Caco-2 (cell line): ENCODE data around the gene RELB. TPM values are rescaled to one million over a fixed set of nuclear protein-coding genes. Genes with fewer than 3 reads are reported as not detected.

Source experiments
- BruUV-seq: library from RNA; stranded (reverse); fragments of 400-500 nt; replicated peaks from 2 replicates; lab custom pipeline; 2021; lab: Mats Ljungman, UMichigan
- CTCF ChIA-PET: fragments of 300-600 bp; sonication (Branson Sonifier 250); formaldehyde crosslinking; loops from one replicate; lab custom pipeline; 2022; ENCODE audit warnings: antibody characterized with exemption; lab: Charles Lee
- POLR2A ChIA-PET: fragments of 300-600 bp; sonication (Branson Sonifier 250); formaldehyde crosslinking; loops from one replicate; lab custom pipeline; 2022; ENCODE audit warnings: antibody characterized with exemption; lab: Charles Lee
- DNase-seq, 2 experiments: peaks; one replicate each; pipeline versions ENCODE4 v3.0.0 to v3.0.0-alpha.2; 2020 to 2022
- H3K27me3 ChIP-seq: replicated peaks from 2 replicates; pipeline ENCODE4 v1.6.0; 2011; ENCODE audit warnings: low read length; ENCODE audit not compliant: control insufficient read depth, insufficient read depth
- H3K36me3 ChIP-seq: 2 replicates; pipeline ENCODE4 v1.5.1; 2011; ENCODE audit warnings: low read length; ENCODE audit not compliant: control insufficient read depth, insufficient read depth
- H3K4me1 ChIP-seq: fragments of 250-450 bp; sonication (Bioruptor Pico); 2 replicates; pipeline ENCODE4 v1.5.1; 2020; ENCODE audit warnings: mild to moderate bottlenecking
- H3K4me3 ChIP-seq: 2 replicates; pipeline ENCODE4 v1.5.1; 2011; ENCODE audit warnings: low read depth, mild to moderate bottlenecking, control low read depth, low read length
- H3K9me3 ChIP-seq: fragments of 250-450 bp; sonication (Bioruptor Pico); 2 replicates; pipeline ENCODE4 v1.5.1; 2020; ENCODE audit warnings: mild to moderate bottlenecking, moderate library complexity
- H3K27ac Mint-ChIP-seq: one replicate; pipeline ENCODE4 v1.8.0; 2022; ENCODE audit warnings: mixed read lengths; ENCODE audit not compliant: unreplicated experiment
- H3K27me3 Mint-ChIP-seq: one replicate; pipeline ENCODE4 v1.8.0; 2022; ENCODE audit warnings: mixed read lengths; ENCODE audit not compliant: insufficient read depth, unreplicated experiment
- H3K36me3 Mint-ChIP-seq: one replicate; pipeline ENCODE4 v1.8.0; 2022; ENCODE audit warnings: mild to moderate bottlenecking, mixed read lengths; ENCODE audit not compliant: insufficient read depth, unreplicated experiment
- H3K4me1 Mint-ChIP-seq: one replicate; pipeline ENCODE4 v1.8.0; 2022; ENCODE audit warnings: low read depth, mixed read lengths; ENCODE audit not compliant: unreplicated experiment
- H3K4me3 Mint-ChIP-seq: one replicate; pipeline ENCODE4 v1.8.0; 2022; ENCODE audit warnings: mild to moderate bottlenecking, moderate library complexity, mixed read lengths; ENCODE audit not compliant: unreplicated experiment
- H3K9me3 Mint-ChIP-seq: one replicate; pipeline ENCODE4 v1.8.0; 2022; ENCODE audit warnings: mixed read lengths; ENCODE audit not compliant: unreplicated experiment
- CTCF ChIP-seq, 2 experiments: fragments of 200-600 bp in 1 of 2; IDR thresholded peaks; 1 replicate in 1 of 2; 2 replicates in 1 of 2; pipeline versions ENCODE4 v1.5.1 to v1.8.0; 2011 to 2022; ENCODE audit warnings: antibody characterized with exemption in 1 of 2, control low read depth in 1 of 2, inconsistent platforms in 1 of 2, low read depth in 1 of 2, low read length in 1 of 2, mild to moderate bottlenecking in 1 of 2, moderate library complexity in 1 of 2; ENCODE audit not compliant: insufficient read depth in 1 of 2, severe bottlenecking in 1 of 2, unreplicated experiment in 1 of 2
- intact Hi-C: fragments of 100-400 bp; cut with micrococcal nuclease; formaldehyde crosslinking; loops from one replicate; pipeline ENCODE4 v1.10.0; 2022; ENCODE audit not compliant: unreplicated experiment
- total RNA-seq: library from RNA; stranded (reverse); gene quantifications from 2 replicates; pipeline ENCODE4 v1.2.3, GENCODE V29; 2022

Gene RELB
- total RNA-seq, 1 experiment from 2014 or later = 6.3 TPM

GRCh38 chr19:45025264-45025663 lies 24.0 kb downstream of the RELB start:
- Mint-ChIP-seq H3K27ac (no peak overlapping the region), H3K4me1 (no peaks in the 10 kb centered on the region), H3K4me3 (no peak overlapping the region), H3K27me3 (no peaks in the 10 kb centered on the region), H3K36me3 (peaks cover 16% of the 10 kb centered on the region), H3K9me3 (no peaks in the 10 kb centered on the region)
- no peak for TF ChIP-seq CTCF (IDR thresholded peaks at IDR 0.05; ENCODE audit: insufficient read depth in 1 of 2, low read depth in 1 of 2, low read length in 1 of 2, severe bottlenecking in 1 of 2, unreplicated experiment in 1 of 2)
- no TSS peak for BruUV-seq
- Histone ChIP-seq H3K36me3 (no peaks in the 10 kb centered on the region), H3K4me1 (no peaks in the 10 kb centered on the region), H3K4me3 (no peak overlapping the region), H3K27me3 (no peaks in the 10 kb centered on the region), H3K9me3 (no peaks in the 10 kb centered on the region)
- DNase-seq = no peak
- ChIA-PET CTCF (no interaction called here), POLR2A (no interaction called here)
- intact Hi-C loops = no loop called here

GRCh38 chr19:45027371-45027770 lies 26.1 kb downstream of the RELB start:
- no TSS peak for BruUV-seq
- Mint-ChIP-seq H3K27ac (no peak overlapping the region), H3K9me3 (no peaks in the 10 kb centered on the region), H3K4me1 (no peaks in the 10 kb centered on the region), H3K4me3 (no peak overlapping the region), H3K27me3 (no peaks in the 10 kb centered on the region), H3K36me3 (peaks cover 21% of the 10 kb centered on the region)
- POLR2A ChIA-PET = interaction anchor here (0.5 to 1.1 kb wide), 2 partner anchors 11 to 148 kb away, joined by 5 to 6 read pairs; partner anchors contain the start of gene CLASRP
- no peaks in the 10 kb centered on the region for H3K27me3 ChIP-seq
- H3K4me1 ChIP-seq = no peaks in the 10 kb centered on the region
- intact Hi-C loops = no loop called here
- DNase-seq = no peak
- no peaks in the 10 kb centered on the region for H3K9me3 ChIP-seq
- H3K36me3 ChIP-seq = no peaks in the 10 kb centered on the region; the same call in 1 of the 2 replicates
- CTCF ChIA-PET = no interaction called here
- TF ChIP-seq CTCF (IDR thresholded peaks at IDR 0.05; ENCODE audit: insufficient read depth in 1 of 2, low read depth in 1 of 2, low read length in 1 of 2, severe bottlenecking in 1 of 2, unreplicated experiment in 1 of 2) = no peak
- no peak overlapping the region for H3K4me3 ChIP-seq

- Mint-ChIP-seq H3K27ac (no peak overlapping the region), H3K9me3 (no peaks in the 10 kb centered on the region), H3K27me3 (no peaks in the 10 kb centered on the region), H3K4me3 (no peak overlapping the region), H3K4me1 (no peaks in the 10 kb centered on the region), H3K36me3 (peaks cover 26% of the 10 kb centered on the region)
- TF ChIP-seq CTCF (IDR thresholded peaks at IDR 0.05; ENCODE audit: insufficient read depth in 1 of 2, low read depth in 1 of 2, low read length in 1 of 2, severe bottlenecking in 1 of 2, unreplicated experiment in 1 of 2) = no peak
- no TSS peak for BruUV-seq
- Histone ChIP-seq H3K27me3 (no peaks in the 10 kb centered on the region), H3K4me3 (no peak overlapping the region), H3K4me1 (no peaks in the 10 kb centered on the region), H3K9me3 (no peaks in the 10 kb centered on the region), H3K36me3 (no peaks in the 10 kb centered on the region; the same call in 1 of the 2 replicates)
- ChIA-PET CTCF (interaction anchor here (0.6 kb wide), 1 partner anchor 95 kb away, joined by 4 read pairs; no protein-coding TSS in a partner anchor), POLR2A (no interaction called here)
- intact Hi-C loops = no loop called here
- DNase-seq = no peak
Observed at GRCh38 chr19:45030825-45031224, 29.6 kb downstream of the RELB start.
